Stimulated activated CD8-positive, alpha-beta memory T cell treated with anti-CD3 and anti-CD28 coated beads, Interleukin-2, amount 100 ng/mL, for 48 hours (primary cell): ENCODE measurements around the gene SYNJ1.
"Not testable (repeated sequence)": the region's sequence is repeated elsewhere in the genome, so short reads cannot be mapped to it uniquely, and the experiment has no call there.

Source experiments
- DNase-seq, 2 donors: peaks; one replicate each; pipeline ENCODE4 v3.0.0-alpha.2; 2020; ENCODE audit warnings: low read depth in 2 of 2

Gene SYNJ1

GRCh38 chr21:32612075-32612998 is 115.5 kb downstream of the SYNJ1 start, which contains the start of gene CFAP298:
TSS of gene CFAP298 (minus strand) at chr21:32612377. CDS start at chr21:32612243, 134 bp downstream.
- peak; percentile 77 to 79 for DNase-seq

GRCh38 chr21:32611471-32611997 is 116.3 kb downstream of the SYNJ1 start:
- peak; percentile 21 to 29 for DNase-seq

- not testable (repeated sequence) for DNase-seq
Observed at GRCh38 chr21:32610940-32611339, 116.9 kb downstream of the SYNJ1 start.

- no peak for DNase-seq
Observed at GRCh38 chr21:32608851-32609250, 119.0 kb downstream of the SYNJ1 start.

- no peak for DNase-seq
Observed at GRCh38 chr21:32605469-32605868, 122.3 kb downstream of the SYNJ1 start.

GRCh38 chr21:32604464-32604863 is 123.3 kb downstream of the SYNJ1 start:
- no peak for DNase-seq

GRCh38 chr21:32603131-32603530 is 124.7 kb downstream of the SYNJ1 start:
- DNase-seq, result no peak

- DNase-seq, result no peak
Observed at GRCh38 chr21:32602099-32602498, 125.7 kb downstream of the SYNJ1 start.

- DNase-seq, result no peak
Observed at GRCh38 chr21:32599526-32599925, 128.3 kb downstream of the SYNJ1 start.

GRCh38 chr21:32599091-32599490 is 128.7 kb downstream of the SYNJ1 start:
- DNase-seq, result no peak

GRCh38 chr21:32597205-32597604 is 130.6 kb downstream of the SYNJ1 start:
- DNase-seq, result no peak

GRCh38 chr21:32595431-32595830 is 132.4 kb downstream of the SYNJ1 start:
- no peak for DNase-seq

GRCh38 chr21:32593690-32594089 is 134.1 kb downstream of the SYNJ1 start:
- no peak for DNase-seq

- no peak for DNase-seq
Observed at GRCh38 chr21:32592929-32593502, 134.8 kb downstream of the SYNJ1 start.

- DNase-seq, result no peak
Observed at GRCh38 chr21:32590130-32590529, 137.7 kb downstream of the SYNJ1 start.

GRCh38 chr21:32587651-32588050 is 140.2 kb downstream of the SYNJ1 start:
- DNase-seq, result no peak

- DNase-seq, result no peak
Observed at GRCh38 chr21:32587120-32587519, 140.7 kb downstream of the SYNJ1 start.

GRCh38 chr21:32585970-32586369 is 141.8 kb downstream of the SYNJ1 start:
- no peak for DNase-seq

GRCh38 chr21:32585042-32585710 is 142.6 kb downstream of the SYNJ1 start, which contains the start of gene TCP10L:
TSS of gene TCP10L (minus strand) at chr21:32585523. CDS start at chr21:32584304, 1,219 bp downstream.
- no peak for DNase-seq

- no peak for DNase-seq
Observed at GRCh38 chr21:32584472-32584871, 143.3 kb downstream of the SYNJ1 start.

- no peak for DNase-seq
Observed at GRCh38 chr21:32581732-32582131, 146.1 kb downstream of the SYNJ1 start.

- no peak for DNase-seq
Observed at GRCh38 chr21:32580949-32581348, 146.9 kb downstream of the SYNJ1 start.
